ENCODE measurements around the gene RIT2. TPM values are rescaled to one million over a fixed set of nuclear protein-coding genes. Genes with fewer than 3 reads are reported as not detected.

RIT2 gene
- polyA plus RNA-seq, 2 of the 4 experiments (the other 2 are of a cell fraction): not detected

DNA sequence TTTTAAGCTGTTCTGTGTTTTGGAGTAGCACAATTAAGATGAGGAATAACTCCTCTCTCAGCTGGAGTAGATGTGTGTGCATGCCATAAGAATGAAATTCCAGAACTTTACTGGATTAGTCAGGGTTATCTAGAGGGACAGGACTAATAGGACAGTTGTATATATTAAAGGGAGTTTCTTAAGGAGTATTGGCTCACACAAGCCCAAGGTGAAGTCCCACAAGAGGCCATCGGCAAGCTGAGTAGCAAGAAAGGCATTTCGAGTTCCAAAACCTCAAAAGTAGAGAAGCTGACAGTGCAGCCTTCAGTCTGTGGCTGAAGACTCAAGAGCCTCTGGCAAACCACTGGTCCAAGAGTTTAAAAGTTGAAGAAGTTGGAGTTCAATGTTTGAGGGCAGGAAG lies 113.7 kb downstream of the RIT2 start:
- no peak for DNase-seq (ENCODE audit: low read depth in 1 of 2, low spot score in 1 of 2)
- CTCF ChIA-PET: no interaction called here
- H3K4me3 ChIP-seq: no peak overlapping the region
- FAIRE-seq: no peak
- H3K4me2 ChIP-seq: no peak overlapping the region
- ATAC-seq: no peak
- no peaks in the 10 kb centered on the region for H3K4me1 ChIP-seq
- no peak overlapping the region for H3K27ac ChIP-seq
- POLR2A ChIA-PET: no interaction called here
- TF ChIP-seq HOXB13 (CRISPR knock-in tag; IDR thresholded peaks at IDR 0.05; ENCODE audit: low read depth) (no peak), JUNB (IDR thresholded peaks at IDR 0.05) (no peak), ZFP36 (IDR thresholded peaks at IDR 0.05; ENCODE audit: borderline replicate concordance, partially characterized antibody) (no peak), CBX2 (IDR thresholded peaks at IDR 0.05; ENCODE audit: borderline replicate concordance, low read depth) (no peak), CEBPB (IDR thresholded peaks at IDR 0.05) (no peak), ZSCAN20 (CRISPR knock-in tag; IDR thresholded peaks at IDR 0.05) (no peak), HDAC2 (IDR thresholded peaks at IDR 0.05) (no peak)
- TF ChIP-seq, protein P1, sequence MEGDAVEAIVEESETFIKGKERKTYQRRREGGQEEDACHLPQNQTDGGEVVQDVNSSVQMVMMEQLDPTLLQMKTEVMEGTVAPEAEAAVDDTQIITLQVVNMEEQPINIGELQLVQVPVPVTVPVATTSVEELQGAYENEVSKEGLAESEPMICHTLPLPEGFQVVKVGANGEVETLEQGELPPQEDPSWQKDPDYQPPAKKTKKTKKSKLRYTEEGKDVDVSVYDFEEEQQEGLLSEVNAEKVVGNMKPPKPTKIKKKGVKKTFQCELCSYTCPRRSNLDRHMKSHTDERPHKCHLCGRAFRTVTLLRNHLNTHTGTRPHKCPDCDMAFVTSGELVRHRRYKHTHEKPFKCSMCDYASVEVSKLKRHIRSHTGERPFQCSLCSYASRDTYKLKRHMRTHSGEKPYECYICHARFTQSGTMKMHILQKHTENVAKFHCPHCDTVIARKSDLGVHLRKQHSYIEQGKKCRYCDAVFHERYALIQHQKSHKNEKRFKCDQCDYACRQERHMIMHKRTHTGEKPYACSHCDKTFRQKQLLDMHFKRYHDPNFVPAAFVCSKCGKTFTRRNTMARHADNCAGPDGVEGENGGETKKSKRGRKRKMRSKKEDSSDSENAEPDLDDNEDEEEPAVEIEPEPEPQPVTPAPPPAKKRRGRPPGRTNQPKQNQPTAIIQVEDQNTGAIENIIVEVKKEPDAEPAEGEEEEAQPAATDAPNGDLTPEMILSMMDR (IDR thresholded peaks at IDR 0.05): no peak
- 4% methylated on average over 2 of the region's 2 CpGs for WGBS (ENCODE audit: missing lambda C conversion rate)
- H3K9me3 ChIP-seq: no peaks in the 10 kb centered on the region

DNA sequence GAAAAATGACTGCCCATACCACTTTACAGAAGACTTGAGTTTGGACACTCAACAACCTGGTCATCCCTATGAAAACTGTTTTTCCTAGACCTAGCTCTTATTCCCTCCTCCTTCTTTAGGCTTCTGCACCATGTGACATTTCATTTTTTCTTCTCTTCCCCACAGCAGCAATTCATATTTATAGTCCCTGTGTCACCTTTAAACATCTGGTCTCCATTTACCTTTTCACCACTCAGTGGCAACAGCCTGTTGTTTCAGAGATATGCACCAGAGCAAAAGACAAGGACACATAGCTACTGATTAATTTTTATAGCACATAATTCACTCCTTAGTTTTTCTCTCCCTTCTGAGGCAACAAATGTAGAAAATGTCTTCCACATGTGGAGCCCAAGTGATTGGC lies 118.7 kb downstream of the RIT2 start:
- ATAC-seq (no peak), DNase-seq (ENCODE audit: low read depth in 1 of 2, low spot score in 1 of 2) (no peak), FAIRE-seq (no peak)
- H3K4me2 ChIP-seq: no peak overlapping the region
- H3K27ac ChIP-seq: no peak overlapping the region
- CTCF ChIA-PET: no interaction called here
- POLR2A ChIA-PET: no interaction called here
- no peak for TF ChIP-seq CHD2 (IDR thresholded peaks at IDR 0.05; ENCODE audit: low read length, partially characterized antibody)
- TF ChIP-seq FOXS1 (CRISPR knock-in tag; IDR thresholded peaks at IDR 0.05): no peak
- TF ChIP-seq RNF2 (IDR thresholded peaks at IDR 0.05; ENCODE audit: borderline replicate concordance, low read depth): no peak
- no peak for TF ChIP-seq PHF8 (IDR thresholded peaks at IDR 0.05; ENCODE audit: borderline replicate concordance, low read depth)
- TF ChIP-seq GATA3 (IDR thresholded peaks at IDR 0.05; ENCODE audit: borderline replicate concordance): no peak
- no peak for TF ChIP-seq SMC3 (IDR thresholded peaks at IDR 0.05)
- TF ChIP-seq, protein P2, sequence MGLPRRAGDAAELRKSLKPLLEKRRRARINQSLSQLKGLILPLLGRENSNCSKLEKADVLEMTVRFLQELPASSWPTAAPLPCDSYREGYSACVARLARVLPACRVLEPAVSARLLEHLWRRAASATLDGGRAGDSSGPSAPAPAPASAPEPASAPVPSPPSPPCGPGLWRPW (IDR thresholded peaks at IDR 0.05): no peak
- TF ChIP-seq SREBF2 (IDR thresholded peaks at IDR 0.05): no peak
- no peak for TF ChIP-seq ZNF302 (CRISPR knock-in tag; IDR thresholded peaks at IDR 0.05)
- TF ChIP-seq CBX8 (IDR thresholded peaks at IDR 0.05): no peak
- no peak for TF ChIP-seq RFX5 (IDR thresholded peaks at IDR 0.05)
- TF ChIP-seq KDM5A (IDR thresholded peaks at IDR 0.05): no peak
- TF ChIP-seq, protein P3, sequence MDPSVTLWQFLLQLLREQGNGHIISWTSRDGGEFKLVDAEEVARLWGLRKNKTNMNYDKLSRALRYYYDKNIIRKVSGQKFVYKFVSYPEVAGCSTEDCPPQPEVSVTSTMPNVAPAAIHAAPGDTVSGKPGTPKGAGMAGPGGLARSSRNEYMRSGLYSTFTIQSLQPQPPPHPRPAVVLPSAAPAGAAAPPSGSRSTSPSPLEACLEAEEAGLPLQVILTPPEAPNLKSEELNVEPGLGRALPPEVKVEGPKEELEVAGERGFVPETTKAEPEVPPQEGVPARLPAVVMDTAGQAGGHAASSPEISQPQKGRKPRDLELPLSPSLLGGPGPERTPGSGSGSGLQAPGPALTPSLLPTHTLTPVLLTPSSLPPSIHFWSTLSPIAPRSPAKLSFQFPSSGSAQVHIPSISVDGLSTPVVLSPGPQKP (IDR thresholded peaks at IDR 0.05; ENCODE audit: low read depth, low read length): no peak
- TF ChIP-seq MAZ (IDR thresholded peaks at IDR 0.05; ENCODE audit: borderline replicate concordance, low read depth, low read length): no peak
- H3K9me3 ChIP-seq: no peaks in the 10 kb centered on the region
- no peaks in the 10 kb centered on the region for H3K4me1 ChIP-seq
- H3K4me3 ChIP-seq: no peak overlapping the region

DNA sequence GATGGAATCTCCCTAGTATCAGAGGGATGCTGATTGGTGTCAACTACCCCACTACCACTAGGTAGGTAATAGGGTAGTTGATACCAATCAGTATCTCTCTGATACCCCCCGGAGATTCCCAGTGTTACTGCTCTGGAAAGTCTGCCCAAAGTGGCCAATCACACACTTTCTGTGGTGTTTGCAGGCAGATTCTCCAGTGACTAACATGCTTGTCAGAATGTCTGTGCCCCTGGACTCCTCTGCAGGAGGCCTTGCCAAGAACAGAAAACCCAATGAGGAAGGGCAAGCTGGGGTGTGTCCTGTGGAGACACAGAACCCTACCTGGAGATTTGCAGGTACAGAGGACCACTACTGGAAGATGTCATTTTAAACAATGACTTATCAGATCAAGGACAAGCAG lies 135.1 kb downstream of the RIT2 start:
- WGBS (ENCODE audit: missing lambda C conversion rate): no CpG with 5 or more reads among the region's 1 CpG
- no peak overlapping the region for H3K4me3 ChIP-seq
- no peak overlapping the region for H3K4me2 ChIP-seq
- H3K9me3 ChIP-seq: no peaks in the 10 kb centered on the region
- no peak overlapping the region for H3K27ac ChIP-seq
- no peaks in the 10 kb centered on the region for H3K4me1 ChIP-seq
- ATAC-seq (no peak), DNase-seq (ENCODE audit: low read depth in 1 of 2, low spot score in 1 of 2) (no peak), FAIRE-seq (no peak)
- CTCF ChIA-PET: no interaction called here
- TF ChIP-seq CHD4 (IDR thresholded peaks at IDR 0.05; ENCODE audit: borderline replicate concordance) (no peak), ESRRA (IDR thresholded peaks at IDR 0.05; ENCODE audit: borderline replicate concordance, low read length) (no peak), EHMT2 (IDR thresholded peaks at IDR 0.05; ENCODE audit: low read depth) (no peak), HOXB13 (CRISPR knock-in tag; IDR thresholded peaks at IDR 0.05; ENCODE audit: low read depth) (no peak), RCOR1 (IDR thresholded peaks at IDR 0.05; ENCODE audit: low read depth, low read length) (no peak), RARB (CRISPR knock-in tag; IDR thresholded peaks at IDR 0.05) (no peak), SMC3 (IDR thresholded peaks at IDR 0.05) (no peak), CBX8 (IDR thresholded peaks at IDR 0.05) (no peak), ZNF302 (CRISPR knock-in tag; IDR thresholded peaks at IDR 0.05) (no peak), KDM1A (IDR thresholded peaks at IDR 0.05; ENCODE audit: low read depth) (no peak), NPAS2 (CRISPR knock-in tag; IDR thresholded peaks at IDR 0.05; ENCODE audit: borderline replicate concordance) (no peak), ZSCAN20 (CRISPR knock-in tag; IDR thresholded peaks at IDR 0.05) (no peak), BHLHE40 (IDR thresholded peaks at IDR 0.05; ENCODE audit: low read depth, low read length) (no peak), RNF2 (IDR thresholded peaks at IDR 0.05; ENCODE audit: borderline replicate concordance, low read depth) (no peak), ZC3H11A (IDR thresholded peaks at IDR 0.05) (no peak)
- TF ChIP-seq, protein P4, sequence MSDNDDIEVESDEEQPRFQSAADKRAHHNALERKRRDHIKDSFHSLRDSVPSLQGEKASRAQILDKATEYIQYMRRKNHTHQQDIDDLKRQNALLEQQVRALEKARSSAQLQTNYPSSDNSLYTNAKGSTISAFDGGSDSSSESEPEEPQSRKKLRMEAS (IDR thresholded peaks at IDR 0.05): no peak
- TF ChIP-seq, protein P5, sequence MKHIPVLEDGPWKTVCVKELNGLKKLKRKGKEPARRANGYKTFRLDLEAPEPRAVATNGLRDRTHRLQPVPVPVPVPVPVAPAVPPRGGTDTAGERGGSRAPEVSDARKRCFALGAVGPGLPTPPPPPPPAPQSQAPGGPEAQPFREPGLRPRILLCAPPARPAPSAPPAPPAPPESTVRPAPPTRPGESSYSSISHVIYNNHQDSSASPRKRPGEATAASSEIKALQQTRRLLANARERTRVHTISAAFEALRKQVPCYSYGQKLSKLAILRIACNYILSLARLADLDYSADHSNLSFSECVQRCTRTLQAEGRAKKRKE (CRISPR knock-in tag; IDR thresholded peaks at IDR 0.05; ENCODE audit: low read depth): no peak
- POLR2A ChIA-PET: no interaction called here
